Transverse colon (tissue), 4 donors: ENCODE results near the gene C2orf78. TPM values are rescaled to one million over a fixed set of nuclear protein-coding genes. Genes with fewer than 3 reads are reported as not detected.

Experiments used
- DNase-seq: peaks from one replicate; pipeline ENCODE4 v3.0.0-alpha.2; 2019
- H3K27ac ChIP-seq, 4 donors: fragments of 200-600 bp; sonication (generic); 2 replicates each; pipeline ENCODE4 v1.5.1; 2016 to 2018; ENCODE audit warnings: inconsistent platforms in 4 of 4
- H3K27me3 ChIP-seq: fragments of 200-600 bp; sonication (generic); 2 replicates; pipeline ENCODE4 v1.5.1; 2017; ENCODE audit warnings: inconsistent platforms
- H3K36me3 ChIP-seq, 4 donors: fragments of 200-600 bp; sonication (generic); 2 replicates each; pipeline ENCODE4 v1.5.1; 2017 to 2019; ENCODE audit warnings: inconsistent platforms in 4 of 4
- H3K4me1 ChIP-seq, 4 donors: fragments of 200-600 bp; sonication (generic); 2 replicates each; pipeline ENCODE4 v1.5.1; 2017 to 2020; ENCODE audit warnings: inconsistent platforms in 4 of 4
- H3K4me3 ChIP-seq, 4 donors: fragments of 200-600 bp; sonication (generic); 1 replicate in 1 of 4; 2 replicates in 3 of 4; pipeline versions ENCODE4 v1.5.1 to v1.6.1; 2017 to 2019; ENCODE audit warnings: inconsistent platforms in 4 of 4
- H3K9me3 ChIP-seq, 2 donors: fragments of 200-600 bp; sonication (generic); 2 replicates each; pipeline ENCODE4 v1.5.1; 2017 to 2019; ENCODE audit warnings: inconsistent platforms in 2 of 2
- EP300 ChIP-seq: sonication (generic); formaldehyde crosslinking; IDR thresholded peaks from one replicate; pipeline ENCODE4 v1.6.1; 2017; ENCODE audit warnings: antibody characterized with exemption, low read depth
- POLR2A ChIP-seq: fragments of 450-650 bp; IDR thresholded peaks from one replicate; pipeline ENCODE4 v1.6.1; 2016; ENCODE audit warnings: antibody characterized with exemption, mild to moderate bottlenecking, moderate library complexity
- POLR2AphosphoS5 ChIP-seq, 3 donors: sonication (generic); formaldehyde crosslinking; IDR thresholded peaks; one replicate each; pipeline ENCODE4 v1.6.1; 2016; ENCODE audit warnings: antibody characterized with exemption in 3 of 3
- WGBS, 2 donors: methylation state at CpG; one replicate each; pipeline ENCODE4 v1.1.5; 2018; ENCODE audit warnings: low coverage in 1 of 2; 5-methylcytosine and 5-hydroxymethylcytosine counted together
- in situ Hi-C, 4 donors: fragments of 200-750 bp; cut with MboI; loops; one replicate each; pipeline versions ENCODE4 v1.15.0 to v1.15.1; 2017; ENCODE audit warnings: low sequenced_read_pairs in 3 of 4, low pct_ligation_motif_present in 1 of 4, low pct_unique_long_range_greater_than_20kb in 1 of 4
- intact Hi-C: fragments of 100-400 bp; cut with DNase I; formaldehyde crosslinking; loops from one replicate; pipeline ENCODE4 v1.15.1; 2023; ENCODE audit warnings: low total_unique reads
- total RNA-seq, 4 donors: library from RNA; depleted of rRNA; stranded (reverse); fragments of >200 nt; gene quantifications; one replicate each; pipeline ENCODE4 v1.1.0, GENCODE V29; 2016
- TF ChIP-seq, protein P1 (sequence below), 5 experiments: fragments of 200-600 bp in 3 of 5; fragments of 450-650 bp in 2 of 5; sonication (generic) in 3 of 5; IDR thresholded peaks; 1 replicate in 2 of 5; 2 replicates in 3 of 5; pipeline ENCODE4 v1.5.1; 2016 to 2017; ENCODE audit warnings: antibody characterized with exemption in 5 of 5, inconsistent platforms in 3 of 5, mild to moderate bottlenecking in 2 of 5, moderate library complexity in 1 of 5

The C2orf78 gene
- total RNA-seq, 4 donors from 2014 or later = not detected

GRCh38 chr2:73759285-73759764 lies 24.7 kb upstream of the C2orf78 start:
- no peak overlapping the region for H3K4me3 ChIP-seq
- WGBS, 2 donors = 57 to 60% methylated on average over 2 to 3 of the region's 3 CpGs
- no peaks in the 10 kb centered on the region for H3K9me3 ChIP-seq
- intact Hi-C loops (no loop called here), in situ Hi-C loops (no loop called here)
- peaks cover 0 to 7% (median 0%) of the 10 kb centered on the region in 4 donors for H3K4me1 ChIP-seq
- DNase-seq = no peak
- no peak overlapping the region for H3K27ac ChIP-seq
- TF ChIP-seq POLR2AphosphoS5 (IDR thresholded peaks at IDR 0.05) (no peak), EP300 (no peak), POLR2A (no peak)
- TF ChIP-seq, protein P1, sequence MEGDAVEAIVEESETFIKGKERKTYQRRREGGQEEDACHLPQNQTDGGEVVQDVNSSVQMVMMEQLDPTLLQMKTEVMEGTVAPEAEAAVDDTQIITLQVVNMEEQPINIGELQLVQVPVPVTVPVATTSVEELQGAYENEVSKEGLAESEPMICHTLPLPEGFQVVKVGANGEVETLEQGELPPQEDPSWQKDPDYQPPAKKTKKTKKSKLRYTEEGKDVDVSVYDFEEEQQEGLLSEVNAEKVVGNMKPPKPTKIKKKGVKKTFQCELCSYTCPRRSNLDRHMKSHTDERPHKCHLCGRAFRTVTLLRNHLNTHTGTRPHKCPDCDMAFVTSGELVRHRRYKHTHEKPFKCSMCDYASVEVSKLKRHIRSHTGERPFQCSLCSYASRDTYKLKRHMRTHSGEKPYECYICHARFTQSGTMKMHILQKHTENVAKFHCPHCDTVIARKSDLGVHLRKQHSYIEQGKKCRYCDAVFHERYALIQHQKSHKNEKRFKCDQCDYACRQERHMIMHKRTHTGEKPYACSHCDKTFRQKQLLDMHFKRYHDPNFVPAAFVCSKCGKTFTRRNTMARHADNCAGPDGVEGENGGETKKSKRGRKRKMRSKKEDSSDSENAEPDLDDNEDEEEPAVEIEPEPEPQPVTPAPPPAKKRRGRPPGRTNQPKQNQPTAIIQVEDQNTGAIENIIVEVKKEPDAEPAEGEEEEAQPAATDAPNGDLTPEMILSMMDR (IDR thresholded peaks at IDR 0.05) = no peak
- no peaks in the 10 kb centered on the region for H3K27me3 ChIP-seq
- peaks cover 0 to 36% (median 6%) of the 10 kb centered on the region in 4 donors for H3K36me3 ChIP-seq

DNA sequence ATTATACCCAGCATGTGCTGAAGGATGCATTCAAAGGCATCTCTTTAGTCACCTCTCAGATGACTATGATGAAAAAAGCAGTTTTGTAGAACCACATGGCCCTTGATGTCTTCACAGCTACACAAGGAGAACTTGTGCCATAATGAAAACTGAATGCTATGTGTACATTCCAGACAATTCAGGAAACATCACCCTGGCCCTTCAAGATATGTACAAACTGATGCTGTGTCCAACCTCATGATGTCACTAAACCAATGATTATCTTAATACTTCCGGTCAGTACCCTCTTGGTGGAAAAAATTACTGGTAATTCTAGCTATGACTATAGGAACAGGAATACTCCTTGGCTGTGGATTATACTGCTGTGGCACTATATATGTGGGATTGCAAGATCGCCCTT lies 24.1 kb upstream of the C2orf78 start:
- no peak for DNase-seq
- Histone ChIP-seq H3K27me3 (no peaks in the 10 kb centered on the region), H3K36me3 (peaks cover 0 to 41% (median 8%) of the 10 kb centered on the region in 4 donors), H3K4me3 (no peak overlapping the region), H3K27ac (no peak overlapping the region), H3K4me1 (peaks cover 0 to 7% (median 0%) of the 10 kb centered on the region in 4 donors), H3K9me3 (no peaks in the 10 kb centered on the region)
- intact Hi-C loops (no loop called here), in situ Hi-C loops (no loop called here)
- TF ChIP-seq EP300 (no peak), POLR2AphosphoS5 (IDR thresholded peaks at IDR 0.05) (no peak), POLR2A (no peak)
- 71 to 95% methylated on average over 2 of the region's 2 CpGs for WGBS, 2 donors

DNA sequence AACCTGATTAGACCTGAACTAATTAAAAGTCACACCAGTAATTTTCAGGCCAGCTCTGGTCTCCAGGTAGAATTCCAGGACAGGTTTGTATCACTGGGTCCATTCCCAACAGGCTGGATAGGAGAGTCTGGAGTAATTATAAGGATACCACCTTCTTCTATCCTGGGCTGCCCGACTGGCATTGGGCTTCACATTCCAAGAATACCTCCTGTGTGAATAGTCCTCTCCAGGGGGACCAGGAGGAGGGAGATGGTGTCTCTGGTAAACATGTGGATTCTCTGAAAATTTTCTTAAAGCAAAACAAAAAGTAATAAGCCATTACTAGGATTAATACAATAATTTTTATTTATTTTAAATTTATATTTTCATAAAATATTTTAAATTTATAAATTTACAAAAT lies 21.4 kb upstream of the C2orf78 start:
- no peak for DNase-seq
- TF ChIP-seq POLR2A (no peak), POLR2AphosphoS5 (IDR thresholded peaks at IDR 0.05) (no peak), EP300 (no peak)
- TF ChIP-seq, protein P1 (IDR thresholded peaks at IDR 0.05) = no peak
- peaks cover 0 to 66% (median 17%) of the 10 kb centered on the region in 4 donors for H3K36me3 ChIP-seq
- H3K4me1 ChIP-seq = peaks cover 0 to 7% (median 0%) of the 10 kb centered on the region in 4 donors
- H3K9me3 ChIP-seq = no peaks in the 10 kb centered on the region
- intact Hi-C loops (no loop called here), in situ Hi-C loops (no loop called here)
- H3K4me3 ChIP-seq = no peak overlapping the region
- no peaks in the 10 kb centered on the region for H3K27me3 ChIP-seq
- WGBS, 2 donors = 84 to 86% methylated on average over 1 of the region's 1 CpG
- H3K27ac ChIP-seq = no peak overlapping the region

DNA sequence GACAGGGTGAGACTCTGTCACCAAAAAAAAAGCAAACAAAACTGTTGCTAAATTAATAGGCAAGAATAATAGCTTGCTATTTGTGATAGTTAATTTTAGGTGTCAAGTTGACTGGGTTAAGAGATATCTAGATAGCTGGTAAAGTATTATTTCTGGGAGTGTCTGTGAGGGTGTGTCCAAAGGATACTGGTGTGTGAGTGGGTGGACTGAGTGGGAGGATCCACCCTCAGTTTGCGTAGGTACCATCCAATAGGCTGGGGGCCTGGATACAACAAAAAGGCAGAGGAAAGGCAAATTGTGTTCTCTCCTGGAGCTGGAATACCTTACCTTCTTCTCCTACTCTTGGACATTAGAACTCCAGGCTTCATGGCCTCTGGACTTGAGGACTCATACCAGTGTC lies 19.0 kb upstream of the C2orf78 start:
- Histone ChIP-seq H3K27me3 (no peaks in the 10 kb centered on the region), H3K4me3 (no peak overlapping the region), H3K4me1 (no peaks in the 10 kb centered on the region), H3K9me3 (no peaks in the 10 kb centered on the region), H3K36me3 (peaks cover 0 to 80% (median 27%) of the 10 kb centered on the region in 4 donors), H3K27ac (no peak overlapping the region)
- no peak for TF ChIP-seq POLR2AphosphoS5 (IDR thresholded peaks at IDR 0.05)
- no peak for DNase-seq
- 100% methylated on average over 1 of the region's 1 CpG for WGBS, 2 donors
- intact Hi-C loops = no loop called here
- in situ Hi-C loops = no loop called here

DNA sequence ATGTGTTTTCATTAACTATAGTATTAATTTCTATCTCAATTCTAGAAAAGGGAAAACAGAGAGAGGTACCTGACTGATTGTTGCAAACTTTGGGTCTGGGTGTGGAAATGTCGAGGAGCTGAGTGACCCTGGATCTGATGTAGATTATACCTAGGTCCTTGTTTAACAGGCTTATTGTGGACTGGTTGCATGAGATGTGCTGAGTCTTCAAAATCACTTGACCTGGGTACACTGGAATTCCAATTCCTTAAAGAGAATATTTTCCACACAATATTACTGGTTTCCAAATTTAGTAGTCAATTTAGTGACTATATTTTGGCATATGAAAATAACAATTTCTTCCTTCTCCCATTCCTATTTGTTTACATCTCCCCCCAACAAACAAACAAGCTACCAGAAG lies 17.6 kb upstream of the C2orf78 start:
- H3K4me3 ChIP-seq = no peak overlapping the region
- H3K9me3 ChIP-seq = no peaks in the 10 kb centered on the region
- H3K36me3 ChIP-seq = peaks cover 0 to 74% (median 25%) of the 10 kb centered on the region in 4 donors
- intact Hi-C loops (no loop called here), in situ Hi-C loops (no loop called here)
- H3K27ac ChIP-seq = no peak overlapping the region
- no peaks in the 10 kb centered on the region for H3K27me3 ChIP-seq
- WGBS, 2 donors = 100% methylated on average over 1 of the region's 1 CpG; no CpG with 5 or more reads in 1 of the 2 donors
- TF ChIP-seq EP300 (no peak), POLR2AphosphoS5 (IDR thresholded peaks at IDR 0.05) (no peak), POLR2A (no peak)
- TF ChIP-seq, protein P1 (IDR thresholded peaks at IDR 0.05) = no peak
- no peaks in the 10 kb centered on the region for H3K4me1 ChIP-seq
- no peak for DNase-seq
